Superior temporal gyrus (tissue), 1 donor: ENCODE measurements around the gene MTCL1.

Experiments used
- DNase-seq: peaks from one replicate; pipeline ENCODE4 v3.0.0-alpha.2; 2016; ENCODE audit errors: extremely low spot score

Gene MTCL1

DNA sequence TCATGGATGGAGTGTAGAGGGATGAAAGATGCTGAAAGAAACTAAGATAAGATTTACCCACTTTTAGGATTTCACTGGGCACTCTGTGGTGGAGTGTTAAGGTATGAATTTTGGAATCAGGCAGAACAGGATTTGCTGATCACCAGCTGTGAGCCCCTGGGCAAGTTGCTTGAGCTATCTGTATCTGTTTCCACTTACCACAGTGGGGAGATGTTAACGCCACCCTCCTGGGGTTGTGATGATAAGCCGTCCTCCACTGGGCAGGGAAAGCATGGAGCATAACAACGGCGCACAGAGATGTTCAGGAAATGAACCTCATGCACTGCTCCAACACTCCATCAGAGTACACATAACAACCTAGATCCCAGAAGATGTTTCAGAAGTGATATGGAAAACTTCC lies 160.6 kb downstream of the MTCL1 start:
- no peak for DNase-seq

DNA sequence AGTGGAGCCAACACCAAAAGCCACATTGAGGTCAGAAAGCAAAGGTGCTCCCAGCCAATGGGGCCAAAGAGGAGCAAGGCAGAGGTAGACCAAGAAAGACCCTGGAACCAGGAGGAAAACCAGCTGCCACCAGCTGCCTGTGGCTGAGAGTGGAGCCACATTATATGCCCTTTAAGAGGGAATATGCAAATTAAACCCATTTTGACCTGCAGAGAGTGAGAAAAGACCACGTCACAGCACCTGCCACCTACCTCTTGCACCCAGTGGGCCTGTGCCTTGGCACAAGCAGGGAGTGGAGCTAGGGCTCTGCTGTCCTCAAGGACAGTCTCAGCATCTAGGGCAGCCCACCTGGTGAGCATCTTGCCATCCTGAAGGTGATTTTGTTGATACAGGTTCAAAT lies 161.3 kb downstream of the MTCL1 start:
- DNase-seq, result no peak

DNA sequence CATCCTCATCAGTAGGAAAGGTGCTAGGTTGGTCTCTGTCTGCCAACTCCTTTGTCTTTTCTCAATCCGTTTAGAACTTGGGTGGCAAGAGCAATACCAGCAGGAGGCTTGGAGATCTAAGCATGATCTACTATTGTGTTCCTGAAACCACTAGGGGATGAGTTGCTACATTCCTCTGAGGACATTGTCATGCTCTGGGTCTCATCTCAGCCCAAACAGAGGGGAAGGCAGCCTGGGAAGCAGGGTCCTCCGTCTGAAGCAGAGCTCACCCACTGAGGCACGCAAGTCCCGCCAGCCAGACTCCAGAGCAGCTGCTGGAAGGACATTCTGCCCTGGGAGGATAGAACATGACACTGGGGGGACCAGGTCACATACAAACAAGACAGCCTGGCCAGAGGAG lies 162.9 kb downstream of the MTCL1 start:
- DNase-seq, result no peak

DNA sequence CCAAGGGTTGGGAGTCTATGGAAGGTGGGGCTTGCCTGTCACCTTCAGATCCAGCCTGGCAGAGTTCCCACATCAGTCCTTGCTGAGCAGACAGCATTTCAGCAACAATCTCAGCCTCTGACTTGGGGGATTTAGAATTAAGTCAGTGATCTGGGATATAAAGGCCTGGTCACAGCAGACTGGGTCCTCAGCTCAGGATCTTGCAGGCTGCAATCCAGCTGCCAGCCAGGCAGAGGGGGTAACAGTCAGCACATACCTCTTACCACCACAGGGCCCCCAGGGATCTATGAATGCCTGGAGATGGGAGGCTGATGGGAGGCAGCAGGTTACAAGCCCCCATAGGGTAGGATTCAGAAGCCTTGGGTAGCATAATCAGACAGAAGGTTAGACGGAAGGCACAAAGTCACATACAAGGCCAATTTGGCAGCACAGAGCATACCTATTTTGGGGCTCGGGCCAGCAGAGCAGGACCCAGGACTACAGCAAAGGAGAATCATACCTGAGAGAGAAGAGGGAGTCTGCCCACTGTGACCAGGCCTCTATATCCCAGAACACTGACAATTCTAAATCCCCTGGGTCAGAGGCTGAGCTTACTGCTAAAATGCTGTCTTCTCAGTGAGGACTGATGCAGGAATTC lies 163.5 kb downstream of the MTCL1 start:
- no peak for DNase-seq

DNA sequence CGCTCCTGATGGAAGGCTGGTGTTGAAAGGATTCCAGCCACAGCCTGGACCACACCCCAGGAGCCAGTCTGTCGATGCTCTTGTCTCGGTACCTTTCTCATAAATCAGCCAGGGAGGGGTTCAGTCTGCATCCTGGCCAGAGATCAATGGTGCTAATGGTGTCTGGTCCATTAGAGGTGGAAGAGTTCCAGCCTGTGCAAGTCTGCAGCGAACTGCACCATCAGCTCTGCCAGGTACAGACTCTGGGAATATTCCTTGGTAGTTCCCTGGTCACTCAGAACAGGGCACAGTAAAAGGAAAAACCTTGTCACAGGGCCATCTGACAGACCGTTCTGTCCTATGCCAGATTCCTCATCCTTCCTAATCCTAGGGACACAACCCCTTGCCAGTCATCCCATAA lies 164.3 kb downstream of the MTCL1 start:
- DNase-seq, result no peak

DNA sequence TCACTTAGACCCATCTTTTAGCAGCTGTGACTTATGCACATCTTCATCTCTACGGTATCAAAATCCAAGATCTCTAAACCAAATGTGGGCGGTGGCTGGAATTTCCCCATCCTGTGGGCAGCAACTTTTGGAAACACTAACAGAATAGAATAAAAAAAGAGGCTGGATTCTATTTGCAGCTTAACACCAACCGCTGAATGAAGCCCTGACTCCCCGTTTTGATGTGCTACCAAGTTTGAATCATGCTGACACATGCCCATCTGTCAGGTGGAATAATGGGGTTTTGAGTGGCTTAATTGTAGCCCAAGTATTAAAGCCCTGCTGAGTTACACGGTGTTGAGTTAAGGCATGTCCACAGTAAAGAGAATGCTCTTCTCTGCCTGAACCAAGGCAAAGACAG lies 165.2 kb downstream of the MTCL1 start:
- peak; percentile 62 for DNase-seq

DNA sequence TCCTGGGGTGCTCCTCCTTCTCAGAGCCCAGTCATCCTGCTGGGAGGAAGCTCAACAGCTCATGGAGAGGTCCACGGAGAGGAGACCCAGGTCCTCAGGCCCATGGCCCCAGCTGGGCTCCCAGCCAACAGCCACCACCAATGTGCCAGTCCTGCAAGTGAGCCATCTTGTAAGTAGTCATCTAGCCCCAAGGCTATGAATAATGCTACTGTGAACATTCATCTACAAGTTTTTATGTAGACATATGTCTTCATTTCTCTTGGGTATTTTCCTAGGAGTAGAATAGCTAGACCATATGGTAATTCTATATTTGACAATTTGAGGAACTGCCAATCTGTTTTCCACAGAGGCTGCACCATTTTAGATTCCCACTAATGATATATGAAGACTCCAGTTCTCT lies 166.1 kb downstream of the MTCL1 start:
- peak; percentile 66 for DNase-seq

DNA sequence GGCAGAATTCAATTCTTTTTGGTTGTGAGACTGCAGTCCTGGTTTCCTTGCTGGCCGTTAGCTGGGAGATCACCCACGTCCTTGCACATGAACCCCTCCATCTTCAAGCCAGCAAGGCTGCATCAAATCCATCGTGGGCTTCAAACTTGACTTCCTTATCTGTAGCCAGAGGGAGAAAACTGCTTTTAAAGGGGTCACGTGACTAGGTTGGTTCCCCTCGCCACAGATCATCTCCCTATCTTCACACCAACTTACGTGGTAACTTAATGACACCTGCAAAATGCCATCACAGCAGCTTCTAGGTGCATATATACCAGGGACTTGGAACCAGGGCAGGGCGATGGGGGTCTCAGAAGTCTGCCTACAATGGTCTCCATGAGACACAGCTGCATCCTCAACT lies 169.5 kb downstream of the MTCL1 start:
- DNase-seq, result no peak

DNA sequence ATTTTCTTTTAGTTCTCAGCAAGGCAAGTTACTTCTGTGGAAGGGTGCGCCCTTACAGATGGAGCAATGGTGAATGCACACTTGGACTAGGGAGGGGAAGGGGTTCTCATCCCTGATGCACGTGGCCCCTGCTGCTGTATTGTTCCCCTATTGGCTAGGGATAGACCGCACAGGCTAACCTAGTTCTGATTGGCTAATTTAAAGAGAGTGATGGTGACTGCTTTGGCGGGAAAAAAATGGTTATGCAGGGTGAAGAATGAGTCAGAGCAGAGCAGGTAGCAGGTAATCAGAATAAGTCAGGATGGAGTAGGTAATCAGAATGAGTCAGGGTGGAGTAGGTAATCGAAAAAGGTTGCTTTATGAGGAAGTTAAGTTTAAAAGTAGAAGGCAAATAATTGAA lies 171.5 kb downstream of the MTCL1 start:
- DNase-seq, result no peak

DNA sequence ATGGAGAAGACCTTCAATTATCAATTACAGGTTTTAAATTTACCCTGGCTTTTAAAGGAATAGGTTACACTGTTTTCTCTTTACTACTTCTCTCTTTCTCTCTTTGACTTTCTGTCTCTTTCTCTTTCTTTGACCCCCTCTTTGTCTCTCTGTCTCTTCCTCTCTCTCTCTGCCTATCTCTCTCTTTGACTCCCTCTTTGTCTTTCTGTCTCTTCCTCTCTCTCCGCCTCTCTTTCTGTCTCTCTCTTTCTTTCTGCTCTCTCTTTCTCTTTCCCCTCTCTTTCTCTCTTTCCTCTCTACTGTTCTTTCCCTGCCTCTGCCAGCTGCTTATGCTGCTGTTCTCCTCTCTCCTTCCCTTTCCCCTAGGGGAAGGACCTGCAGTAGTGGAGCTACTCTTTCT lies 175.7 kb downstream of the MTCL1 start:
- DNase-seq, result no peak
